Pancreas (tissue), 10 donors: Measurements from ENCODE around the gene EIF4G3. TPM values are rescaled to one million over a fixed set of nuclear protein-coding genes. Genes with fewer than 3 reads are reported as not detected.

Experiments
- ATAC-seq, 4 donors: fragments of 200-7000 bp; cut with Tn5 transposase; one replicate each; pipeline versions ENCODE4 v1.8.0 to v1.9.1; 2020; ENCODE audit warnings: mild to moderate bottlenecking in 4 of 4, moderate library complexity in 4 of 4
- DNase-seq, 6 donors: peaks; one replicate each; pipeline ENCODE4 v3.0.0-alpha.2; 2020
- FAIRE-seq: peaks from 2 replicates; lab custom pipeline; 2012; peaks lifted over from hg19 to GRCh38; lab: Jason Lieb, UNC
- H3K27ac ChIP-seq, 4 donors: fragments of 200-600 bp; sonication (generic); 1 replicate in 3 of 4; 2 replicates in 1 of 4; pipeline versions ENCODE4 v1.5.0 to v1.8.0; 2020
- H3K27me3 ChIP-seq, 4 donors: fragments of 200-600 bp; one replicate each; pipeline ENCODE4 v1.8.0; 2021
- H3K36me3 ChIP-seq, 3 donors: fragments of 200-600 bp; sonication (generic) in 1 of 3; one replicate each; pipeline versions ENCODE4 v1.5.0 to v1.8.0; 2020 to 2021
- H3K4me1 ChIP-seq, 3 donors: fragments of 200-600 bp; one replicate each; pipeline ENCODE4 v1.8.0; 2021
- H3K4me3 ChIP-seq, 4 donors: fragments of 200-600 bp; sonication (generic) in 2 of 4; one replicate each; pipeline versions ENCODE4 v1.5.0 to v1.8.0; 2020 to 2021
- H3K9me3 ChIP-seq, 4 donors: fragments of 200-600 bp; one replicate each; pipeline ENCODE4 v1.8.0; 2021
- CTCF ChIP-seq, 4 donors: fragments of 200-600 bp; sonication (generic) in 3 of 4; IDR thresholded peaks; one replicate each; pipeline versions ENCODE4 v1.5.0 to v1.8.0; 2021; ENCODE audit warnings: antibody characterized with exemption in 4 of 4
- WGBS, 2 donors: extraction: QIAGEN DNeasy Blood & Tissue Kit; methylation state at CpG; one replicate each; pipeline ENCODE4 v1.1.7; 2013; 5-methylcytosine and 5-hydroxymethylcytosine counted together
- intact Hi-C, 3 donors: fragments of 100-400 bp; cut with DNase I; formaldehyde crosslinking; loops; one replicate each; pipeline versions ENCODE4 v1.11.1 to v1.14.2; 2022
- polyA plus RNA-seq, 2 donors: library from polyadenylated mRNA; stranded (reverse); fragments of 200-250 nt; gene quantifications; one replicate each; pipeline ENCODE4 v1.2.3, GENCODE V29; 2013
- total RNA-seq, 6 donors: library from RNA; stranded (reverse); fragmentation: NEBNext Ultra II Directional in 4 of 6; extraction: Animal tissue kit (Norgen Biotek cat#: 25700) in 4 of 6; gene quantifications; one replicate each; pipeline versions ENCODE4 v1.2.1 to v1.2.4, GENCODE V29; 2021 to 2023
- donor health status: healthy with polysubstance abuse.
- donor health status: DM: no; HTN: no; CAD: no; lungs with moderate emphysema.
- donor health status: DM: no; HTN: no; CAD: no.
- donor health status: control.
- donor health status: control.
- donor health status: Bipolar disorder and iron deficiency.
- donor health status: DM: yes; HTN: yes; CAD: no.
- donor health status: DM: no; HTN: no; CAD: no.
- donor health status: DM: no; HTN: no; CAD: no.
- donor health status: DM: yes; HTN: yes; CAD: no.

The EIF4G3 gene
- total and polyA plus RNA-seq, 8 donors: 9.6 to 22.7 (median 13.8) TPM

GRCh38 chr1:21000245-21000594 is 176.5 kb downstream of the EIF4G3 start:
- no peak for ATAC-seq
- intact Hi-C loops: no loop called here
- WGBS, 2 donors: 93 to 96% methylated on average over 2 of the region's 2 CpGs
- Histone ChIP-seq H3K27ac (no peak overlapping the region), H3K9me3 (no peaks in the 10 kb centered on the region), H3K4me3 (no peak overlapping the region), H3K4me1 (peaks cover 4 to 11% (median 8%) of the 10 kb centered on the region in 3 donors), H3K36me3 (no peaks in the 10 kb centered on the region), H3K27me3 (no peaks in the 10 kb centered on the region)
- no peak for DNase-seq
- FAIRE-seq: no peak
- TF ChIP-seq CTCF (IDR thresholded peaks at IDR 0.05): no peak

- no peaks in the 10 kb centered on the region for H3K36me3 ChIP-seq
- H3K4me3 ChIP-seq: no peak overlapping the region
- H3K27me3 ChIP-seq: no peaks in the 10 kb centered on the region
- no peak for FAIRE-seq
- H3K4me1 ChIP-seq: peaks cover 4 to 11% (median 8%) of the 10 kb centered on the region in 3 donors
- no peak for TF ChIP-seq CTCF (IDR thresholded peaks at IDR 0.05)
- H3K9me3 ChIP-seq: no peaks in the 10 kb centered on the region
- intact Hi-C loops: no loop called here
- H3K27ac ChIP-seq: no peak overlapping the region
- 86 to 87% methylated on average over 4 of the region's 4 CpGs for WGBS, 2 donors
- no peak for DNase-seq
- no peak for ATAC-seq
Measured at GRCh38 chr1:20999525-21000244, 177.0 kb downstream of the EIF4G3 start.

GRCh38 chr1:20998826-20999225 is 177.9 kb downstream of the EIF4G3 start:
- H3K9me3 ChIP-seq: no peaks in the 10 kb centered on the region
- no peak overlapping the region for H3K27ac ChIP-seq
- H3K4me1 ChIP-seq: peaks cover 4 to 11% (median 8%) of the 10 kb centered on the region in 3 donors
- DNase-seq (no peak), ATAC-seq (no peak), FAIRE-seq (no peak)
- H3K4me3 ChIP-seq: no peak overlapping the region
- H3K27me3 ChIP-seq: no peaks in the 10 kb centered on the region
- TF ChIP-seq CTCF (IDR thresholded peaks at IDR 0.05): no peak
- intact Hi-C loops: no loop called here
- no peaks in the 10 kb centered on the region for H3K36me3 ChIP-seq

GRCh38 chr1:20997602-20998224 is 179.0 kb downstream of the EIF4G3 start:
- no peak for FAIRE-seq
- H3K27me3 ChIP-seq: no peaks in the 10 kb centered on the region
- H3K9me3 ChIP-seq: no peaks in the 10 kb centered on the region
- ATAC-seq: no peak
- no peak overlapping the region for H3K4me3 ChIP-seq
- no peaks in the 10 kb centered on the region for H3K36me3 ChIP-seq
- H3K27ac ChIP-seq: no peak overlapping the region
- 72 to 83% methylated on average over 3 of the region's 3 CpGs for WGBS, 2 donors
- H3K4me1 ChIP-seq: peaks cover 4 to 11% (median 8%) of the 10 kb centered on the region in 3 donors
- intact Hi-C loops: no loop called here
- no peak for DNase-seq
- no peak for TF ChIP-seq CTCF (IDR thresholded peaks at IDR 0.05)

- Histone ChIP-seq H3K27me3 (no peaks in the 10 kb centered on the region), H3K4me3 (no peak overlapping the region), H3K36me3 (no peaks in the 10 kb centered on the region), H3K4me1 (peaks cover 4 to 11% (median 8%) of the 10 kb centered on the region in 3 donors), H3K27ac (no peak overlapping the region), H3K9me3 (no peaks in the 10 kb centered on the region)
- TF ChIP-seq CTCF (IDR thresholded peaks at IDR 0.05): no peak
- no peak for ATAC-seq
- no peak for FAIRE-seq
- DNase-seq: no peak
- intact Hi-C loops: no loop called here
Measured at GRCh38 chr1:20996554-20996953, 180.1 kb downstream of the EIF4G3 start.
